H9 (cell line): ENCODE results near the gene SKAP1. TPM values are rescaled to one million over a fixed set of nuclear protein-coding genes. Genes with fewer than 3 reads are reported as not detected.

Experiments
- DNase-seq: peaks from one replicate; pipeline ENCODE4 v3.0.0-alpha.2; 2017
- H2AFZ ChIP-seq: one replicate; pipeline ENCODE4 v1.6.1; 2013; ENCODE audit warnings: mild to moderate bottlenecking, low read length, control low read depth, moderate library complexity
- H2AK5ac ChIP-seq: 2 replicates; pipeline ENCODE4 v1.6.1; 2013; ENCODE audit warnings: low read length, control low read depth, mixed read lengths; ENCODE audit not compliant: insufficient read length
- H2BK120ac ChIP-seq: one replicate; pipeline ENCODE4 v1.6.1; 2013; ENCODE audit warnings: low read depth, mild to moderate bottlenecking, low read length, control low read depth, inconsistent platforms; ENCODE audit not compliant: poor library complexity, severe bottlenecking
- H2BK12ac ChIP-seq: 2 replicates; pipeline ENCODE4 v1.6.1; 2013; ENCODE audit warnings: low read length, control low read depth, mixed read lengths, low read depth; ENCODE audit not compliant: insufficient read length
- H2BK15ac ChIP-seq: 2 replicates; pipeline ENCODE4 v1.6.1; 2013; ENCODE audit warnings: low read depth, low read length, control low read depth
- H2BK20ac ChIP-seq: one replicate; pipeline ENCODE4 v1.6.1; 2013; ENCODE audit warnings: low read depth, mild to moderate bottlenecking, low read length, control low read depth, inconsistent platforms; ENCODE audit not compliant: poor library complexity, severe bottlenecking
- H2BK5ac ChIP-seq: 2 replicates; pipeline ENCODE4 v1.6.1; 2013; ENCODE audit warnings: low read length, control low read depth, mixed read lengths; ENCODE audit not compliant: insufficient read length
- H3K14ac ChIP-seq: 2 replicates; pipeline ENCODE4 v1.6.1; 2013; ENCODE audit warnings: low read length, control low read depth; ENCODE audit not compliant: insufficient read depth
- H3K18ac ChIP-seq: 2 replicates; pipeline ENCODE4 v1.6.1; 2013; ENCODE audit warnings: low read depth, mild to moderate bottlenecking, mixed read lengths, low read length, control low read depth; ENCODE audit not compliant: insufficient read length
- H3K23ac ChIP-seq: 2 replicates; pipeline ENCODE4 v1.6.1; 2013; ENCODE audit warnings: low read length, control low read depth, mixed read lengths, low read depth; ENCODE audit not compliant: insufficient read length
- H3K23me2 ChIP-seq: 2 replicates; pipeline ENCODE4 v1.6.1; 2013; ENCODE audit warnings: low read depth, mild to moderate bottlenecking, mixed read lengths, low read length, control low read depth; ENCODE audit not compliant: insufficient read length, poor library complexity, severe bottlenecking
- H3K27ac ChIP-seq: 2 replicates; pipeline ENCODE4 v1.5.1; 2013; ENCODE audit warnings: low read length, control low read depth, mixed read lengths, low read depth; ENCODE audit not compliant: insufficient read length
- H3K27me3 ChIP-seq: 2 replicates; pipeline ENCODE4 v1.6.1; 2013; ENCODE audit warnings: low read length, control low read depth, inconsistent platforms; ENCODE audit not compliant: insufficient read depth
- H3K4ac ChIP-seq: 2 replicates; pipeline ENCODE4 v1.6.1; 2013; ENCODE audit warnings: low read depth, mild to moderate bottlenecking, control low read depth, inconsistent platforms, low read length, moderate library complexity
- H3K4me1 ChIP-seq: 2 replicates; pipeline ENCODE4 v1.6.1; 2013; ENCODE audit warnings: low read length, control low read depth, inconsistent platforms; ENCODE audit not compliant: insufficient read depth
- H3K4me2 ChIP-seq: 2 replicates; pipeline ENCODE4 v1.6.1; 2013; ENCODE audit warnings: low read length, control low read depth, mixed read lengths; ENCODE audit not compliant: insufficient read length, insufficient read depth
- H3K56ac ChIP-seq: 2 replicates; pipeline ENCODE4 v1.6.1; 2013; ENCODE audit warnings: low read depth, mild to moderate bottlenecking, mixed read lengths, low read length, control low read depth; ENCODE audit not compliant: insufficient read length
- H3K79me1 ChIP-seq: 2 replicates; pipeline ENCODE4 v1.6.1; 2013; ENCODE audit warnings: low read depth, mild to moderate bottlenecking, moderate library complexity, low read length, control low read depth, inconsistent platforms; ENCODE audit not compliant: insufficient read depth, poor library complexity, severe bottlenecking
- H3K79me2 ChIP-seq: 2 replicates; pipeline ENCODE4 v1.6.1; 2013; ENCODE audit warnings: low read length, control low read depth, inconsistent platforms; ENCODE audit not compliant: insufficient read depth
- H3K9ac ChIP-seq: 2 replicates; pipeline ENCODE4 v1.6.1; 2013; ENCODE audit warnings: low read length, control low read depth, mixed read lengths; ENCODE audit not compliant: insufficient read length; ENCODE audit errors: extremely low read depth
- H3K9me3 ChIP-seq: one replicate; pipeline ENCODE4 v1.6.1; 2013; ENCODE audit warnings: low read depth, low read length, inconsistent platforms; ENCODE audit not compliant: control insufficient read depth
- H3T11ph ChIP-seq: one replicate; pipeline ENCODE4 v1.6.1; 2013; ENCODE audit warnings: mild to moderate bottlenecking, low read length, control low read depth, inconsistent platforms
- H4K20me1 ChIP-seq: one replicate; pipeline ENCODE4 v1.6.1; 2013; ENCODE audit not compliant: control insufficient read depth, insufficient read length, insufficient read depth
- H4K5ac ChIP-seq: 2 replicates; pipeline ENCODE4 v1.6.1; 2013; ENCODE audit warnings: low read depth, mild to moderate bottlenecking, mixed read lengths, low read length, control low read depth; ENCODE audit not compliant: insufficient read length
- H4K8ac ChIP-seq: replicated peaks from 2 replicates; pipeline ENCODE4 v1.6.1; 2013; ENCODE audit warnings: low read length, control low read depth, mixed read lengths, low read depth; ENCODE audit not compliant: insufficient read length
- H4K91ac ChIP-seq: 2 replicates; pipeline ENCODE4 v1.6.1; 2013; ENCODE audit warnings: low read depth, mild to moderate bottlenecking, moderate library complexity, mixed read lengths, low read length, control low read depth; ENCODE audit not compliant: insufficient read length
- H3K27ac Mint-ChIP-seq, 3 experiments: 2 replicates in 2 of 3; 3 replicates in 1 of 3; pipeline ENCODE4 v1.8.0; 2020 to 2021; ENCODE audit warnings: mixed read lengths in 3 of 3, mild to moderate bottlenecking in 1 of 3, moderate library complexity in 1 of 3
- H3K27me3 Mint-ChIP-seq: 2 replicates; pipeline ENCODE4 v1.8.0; 2021; ENCODE audit warnings: low read depth, mild to moderate bottlenecking, moderate library complexity, mixed read lengths
- H3K36me3 Mint-ChIP-seq, 3 experiments: 2 replicates in 2 of 3; 3 replicates in 1 of 3; pipeline ENCODE4 v1.8.0; 2020 to 2021; ENCODE audit warnings: low read depth in 3 of 3, mixed read lengths in 3 of 3; ENCODE audit not compliant: insufficient read depth in 1 of 3
- H3K4me1 Mint-ChIP-seq, 2 experiments: 2 replicates each; pipeline ENCODE4 v1.8.0; 2020; ENCODE audit warnings: mixed read lengths in 2 of 2
- H3K4me3 Mint-ChIP-seq, 2 experiments: 2 replicates in 1 of 2; 3 replicates in 1 of 2; pipeline ENCODE4 v1.8.0; 2020 to 2021; ENCODE audit warnings: mild to moderate bottlenecking in 2 of 2, mixed read lengths in 2 of 2, moderate library complexity in 1 of 2
- H3K9me3 Mint-ChIP-seq, 2 experiments: 2 replicates in 1 of 2; 3 replicates in 1 of 2; pipeline ENCODE4 v1.8.0; 2020; ENCODE audit warnings: mild to moderate bottlenecking in 2 of 2, mixed read lengths in 2 of 2, moderate library complexity in 1 of 2
- CTCF ChIP-seq: fragments of 200-600 bp; sonication (generic); conservative IDR thresholded peaks from 3 replicates; pipeline ENCODE4 v1.8.0; 2021; ENCODE audit warnings: antibody characterized with exemption, mild to moderate bottlenecking
- WGBS: extraction: QIAGEN DNeasy Blood & Tissue Kit; methylation state at CpG from one replicate; pipeline ENCODE4 v1.1.7; 2013; ENCODE audit warnings: missing lambda C conversion rate, low lambda C conversion rate, mixed read lengths; ENCODE audit not compliant: insufficient read length; ENCODE audit errors: extremely low coverage; 5-methylcytosine and 5-hydroxymethylcytosine counted together
- total RNA-seq: library from RNA; stranded (reverse); gene quantifications from 2 replicates; pipeline ENCODE4 v1.2.1, GENCODE V29; 2021

The SKAP1 gene
- total RNA-seq, 1 experiment from 2014 or later = not detected

DNA sequence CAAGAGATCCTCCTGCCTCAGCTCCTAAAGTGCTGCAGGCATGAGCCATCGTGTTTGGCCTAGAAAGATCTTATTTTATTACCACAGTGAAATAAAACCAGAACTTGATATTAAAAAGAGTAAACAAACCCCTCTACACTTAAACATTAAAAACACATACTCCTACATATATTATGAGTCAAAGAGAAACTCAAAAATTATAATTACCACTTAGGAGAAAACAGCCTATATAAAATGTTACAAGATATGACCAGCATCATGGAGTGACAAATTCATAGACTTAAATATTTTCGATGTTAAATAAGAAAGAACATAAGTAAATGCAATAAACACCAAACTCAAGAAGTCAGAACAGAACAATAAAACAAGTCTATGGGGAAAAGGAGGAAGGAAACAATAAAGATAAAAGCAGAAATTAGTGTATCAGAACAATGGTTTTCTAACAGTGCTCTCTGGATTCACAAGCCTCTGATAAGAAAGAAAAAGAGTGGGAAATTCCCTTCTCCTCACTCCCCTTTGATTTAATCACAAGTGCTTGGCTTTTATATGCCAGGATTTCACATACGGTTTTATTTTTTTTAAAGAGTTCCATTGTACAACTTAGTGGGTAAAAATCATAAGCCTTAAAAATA, 23.0 kb downstream of the SKAP1 start:
- Mint-ChIP-seq H3K27me3 (peaks cover 22% of the 10 kb centered on the region), H3K9me3 (no peaks in the 10 kb centered on the region), H3K4me1 (no peaks in the 10 kb centered on the region), H3K27ac (no peak overlapping the region), H3K36me3 (no peaks in the 10 kb centered on the region), H3K4me3 (no peak overlapping the region)
- H4K91ac ChIP-seq = no peak overlapping the region
- no peaks in the 10 kb centered on the region for H3K23me2 ChIP-seq
- no peak overlapping the region for H2BK5ac ChIP-seq
- no peak overlapping the region for H2BK15ac ChIP-seq
- no peaks in the 10 kb centered on the region for H3K27me3 ChIP-seq
- WGBS = no CpG with 5 or more reads among the region's 3 CpGs
- no peak overlapping the region for H3K27ac ChIP-seq
- H2AK5ac ChIP-seq = no peak overlapping the region
- H3K18ac ChIP-seq = no peak overlapping the region
- no peaks in the 10 kb centered on the region for H3K4me1 ChIP-seq
- no peak overlapping the region for H3K56ac ChIP-seq
- no peaks in the 10 kb centered on the region for H3K79me1 ChIP-seq
- H2AFZ ChIP-seq = no peak overlapping the region
- H2BK120ac ChIP-seq = no peak overlapping the region
- H2BK12ac ChIP-seq = no peak overlapping the region
- no peak overlapping the region for H4K8ac ChIP-seq
- H4K20me1 ChIP-seq = no peaks in the 10 kb centered on the region
- TF ChIP-seq CTCF = no peak
- no peaks in the 10 kb centered on the region for H3K79me2 ChIP-seq
- no peak overlapping the region for H3K14ac ChIP-seq
- no peak overlapping the region for H3K4me2 ChIP-seq
- no peak overlapping the region for H3T11ph ChIP-seq
- no peaks in the 10 kb centered on the region for H3K9me3 ChIP-seq
- no peak overlapping the region for H3K4ac ChIP-seq
- H3K9ac ChIP-seq = no peak overlapping the region
- no peak overlapping the region for H4K5ac ChIP-seq
- H2BK20ac ChIP-seq = no peak overlapping the region
- DNase-seq = no peak
- H3K23ac ChIP-seq = no peak overlapping the region
